ENCODE results near the gene MAPRE3. TPM values are rescaled to one million over a fixed set of nuclear protein-coding genes. Genes with fewer than 3 reads are reported as not detected.

Gene MAPRE3
- total and polyA plus RNA-seq, 2 donors (not counting 1 experiment from before 2014, with no cell fraction given), result 7.9 to 13.9 TPM

DNA sequence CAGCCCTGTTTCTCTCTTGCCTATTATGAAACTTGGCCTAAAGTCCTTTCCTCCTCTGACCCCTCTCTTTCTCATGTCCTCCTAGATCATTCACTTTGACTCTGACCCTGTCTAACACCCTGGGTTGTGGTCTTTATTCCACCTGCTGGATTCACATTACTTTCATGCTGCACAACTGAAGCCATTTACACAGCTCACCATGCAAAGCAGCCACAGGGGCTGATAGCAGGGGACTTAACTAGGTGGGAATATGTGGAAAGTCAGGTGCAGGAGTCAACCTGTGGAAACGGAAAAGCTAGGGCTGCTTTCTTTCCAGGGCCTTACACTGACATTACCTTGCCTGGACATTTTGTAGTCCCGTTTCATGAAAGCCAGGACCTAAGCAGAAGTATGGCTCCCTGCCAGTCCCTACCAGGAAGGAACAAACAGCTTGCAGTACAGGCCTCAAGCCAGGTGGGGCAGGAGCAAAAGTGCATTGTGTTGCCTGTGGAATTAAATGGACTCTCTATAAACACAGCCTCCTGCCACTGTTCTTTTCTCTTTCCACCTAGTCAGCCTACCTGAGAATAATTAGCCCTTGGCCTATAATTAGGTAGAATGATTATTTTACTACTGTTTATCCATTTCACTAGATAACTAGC lies 11.8 kb downstream of the MAPRE3 start:
- Histone ChIP-seq H3K4me1 (ENCODE audit: control insufficient read depth, extremely low read depth, insufficient read depth, low read length) (no peaks in the 10 kb centered on the region), H3K4me2 (ENCODE audit: extremely low read depth, insufficient read depth, low read length) (no peak overlapping the region), H3K9ac (ENCODE audit: insufficient read depth, low read length) (no peak overlapping the region), H3K79me2 (ENCODE audit: control insufficient read depth, insufficient read depth, low read length) (peaks cover 3% of the 10 kb centered on the region), H3K9me3 (ENCODE audit: control insufficient read depth, insufficient read depth, low read depth, low read length) (no peaks in the 10 kb centered on the region), H3K27me3 (ENCODE audit: control insufficient read depth, insufficient read depth, low read length) (no peaks in the 10 kb centered on the region), H3K27ac (ENCODE audit: insufficient read depth, low read length) (no peak overlapping the region), H3K36me3 (ENCODE audit: control insufficient read depth, insufficient read depth, low read length) (no peaks in the 10 kb centered on the region), H3K4me3 (replicated peaks in 1 of 4; ENCODE audit: control extremely low read depth in 1 of 4, insufficient read depth in 1 of 4, low read depth in 3 of 4, low read length in 4 of 4) (no peak overlapping the region), H4K20me1 (ENCODE audit: control insufficient read depth, extremely low read depth, insufficient read depth, low read length) (no peaks in the 10 kb centered on the region), H2AFZ (ENCODE audit: low read length) (no peak overlapping the region)
- peak; percentile 33 to 47 for DNase-seq (ENCODE audit: low read depth in 2 of 2)
- no peak for TF ChIP-seq EZH2 (IDR thresholded peaks at IDR 0.05; ENCODE audit: low read length, missing control alignments)
- TF ChIP-seq, protein P1, sequence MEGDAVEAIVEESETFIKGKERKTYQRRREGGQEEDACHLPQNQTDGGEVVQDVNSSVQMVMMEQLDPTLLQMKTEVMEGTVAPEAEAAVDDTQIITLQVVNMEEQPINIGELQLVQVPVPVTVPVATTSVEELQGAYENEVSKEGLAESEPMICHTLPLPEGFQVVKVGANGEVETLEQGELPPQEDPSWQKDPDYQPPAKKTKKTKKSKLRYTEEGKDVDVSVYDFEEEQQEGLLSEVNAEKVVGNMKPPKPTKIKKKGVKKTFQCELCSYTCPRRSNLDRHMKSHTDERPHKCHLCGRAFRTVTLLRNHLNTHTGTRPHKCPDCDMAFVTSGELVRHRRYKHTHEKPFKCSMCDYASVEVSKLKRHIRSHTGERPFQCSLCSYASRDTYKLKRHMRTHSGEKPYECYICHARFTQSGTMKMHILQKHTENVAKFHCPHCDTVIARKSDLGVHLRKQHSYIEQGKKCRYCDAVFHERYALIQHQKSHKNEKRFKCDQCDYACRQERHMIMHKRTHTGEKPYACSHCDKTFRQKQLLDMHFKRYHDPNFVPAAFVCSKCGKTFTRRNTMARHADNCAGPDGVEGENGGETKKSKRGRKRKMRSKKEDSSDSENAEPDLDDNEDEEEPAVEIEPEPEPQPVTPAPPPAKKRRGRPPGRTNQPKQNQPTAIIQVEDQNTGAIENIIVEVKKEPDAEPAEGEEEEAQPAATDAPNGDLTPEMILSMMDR (conservative IDR thresholded peaks at IDR 0.05 in 1 of 2, IDR thresholded peaks at IDR 0.05 in 1 of 2; ENCODE audit: low read depth in 1 of 2, low read length in 2 of 2), result peak in 1 of 2 donors; percentile 30

DNA sequence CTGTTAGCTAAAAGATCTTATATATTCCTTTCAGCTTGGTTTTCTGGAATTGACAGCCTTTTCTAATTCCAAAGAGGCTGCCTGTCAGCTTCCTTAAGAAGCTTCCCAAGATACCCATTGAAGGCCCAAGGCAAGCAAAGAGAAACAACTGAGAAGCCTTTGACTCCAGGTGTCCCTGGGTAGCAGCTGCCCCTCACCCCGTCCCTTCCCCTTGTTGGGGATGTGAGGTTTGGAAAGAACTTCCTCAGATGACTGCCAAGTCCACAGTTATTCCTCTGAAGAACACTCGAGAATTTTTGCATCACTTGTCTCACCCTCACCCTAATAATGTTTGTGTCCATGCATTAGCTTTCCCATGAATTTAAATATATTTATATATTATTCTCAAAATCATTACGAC lies 13.3 kb downstream of the MAPRE3 start:
- Histone ChIP-seq H3K4me1 (ENCODE audit: control insufficient read depth, extremely low read depth, insufficient read depth, low read length) (no peaks in the 10 kb centered on the region), H2AFZ (ENCODE audit: low read length) (no peak overlapping the region), H3K4me2 (ENCODE audit: extremely low read depth, insufficient read depth, low read length) (no peak overlapping the region), H3K27ac (ENCODE audit: insufficient read depth, low read length) (no peak overlapping the region), H4K20me1 (ENCODE audit: control insufficient read depth, extremely low read depth, insufficient read depth, low read length) (no peaks in the 10 kb centered on the region), H3K9me3 (ENCODE audit: control insufficient read depth, insufficient read depth, low read depth, low read length) (no peaks in the 10 kb centered on the region), H3K36me3 (ENCODE audit: control insufficient read depth, insufficient read depth, low read length) (no peaks in the 10 kb centered on the region), H3K79me2 (ENCODE audit: control insufficient read depth, insufficient read depth, low read length) (no peaks in the 10 kb centered on the region), H3K27me3 (ENCODE audit: control insufficient read depth, insufficient read depth, low read length) (no peaks in the 10 kb centered on the region), H3K4me3 (replicated peaks in 1 of 4; ENCODE audit: control extremely low read depth in 1 of 4, insufficient read depth in 1 of 4, low read depth in 3 of 4, low read length in 4 of 4) (no peak overlapping the region), H3K9ac (ENCODE audit: insufficient read depth, low read length) (no peak overlapping the region)
- no peak for DNase-seq (ENCODE audit: low read depth in 2 of 2)
- TF ChIP-seq EZH2 (IDR thresholded peaks at IDR 0.05; ENCODE audit: low read length, missing control alignments), result no peak
- TF ChIP-seq, protein P1 (conservative IDR thresholded peaks at IDR 0.05 in 1 of 2, IDR thresholded peaks at IDR 0.05 in 1 of 2; ENCODE audit: low read depth in 1 of 2, low read length in 2 of 2), result no peak

DNA sequence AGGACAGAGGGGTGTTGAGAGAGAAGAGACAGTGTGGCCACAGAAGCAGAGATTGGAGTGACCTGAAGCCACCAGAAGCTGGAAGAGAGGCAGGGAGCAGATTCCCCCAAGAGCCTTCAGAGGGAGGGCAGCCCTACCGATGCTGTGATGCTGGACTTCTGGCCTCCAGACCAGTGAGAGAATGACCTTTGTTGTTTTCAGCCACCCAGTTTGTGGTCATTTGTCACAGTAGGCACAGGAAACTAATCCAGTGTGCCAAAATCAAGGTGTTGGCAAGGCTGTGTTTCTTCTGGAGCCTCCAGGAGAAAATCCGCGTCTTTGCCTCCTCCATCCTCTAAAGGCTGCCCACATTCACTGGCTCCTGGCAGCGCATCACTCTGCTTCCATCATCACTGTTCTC lies 15.4 kb downstream of the MAPRE3 start:
- no peaks in the 10 kb centered on the region for H3K9me3 ChIP-seq (ENCODE audit: control insufficient read depth, insufficient read depth, low read depth, low read length)
- H3K9ac ChIP-seq (ENCODE audit: insufficient read depth, low read length), result no peak overlapping the region
- TF ChIP-seq, protein P1 (conservative IDR thresholded peaks at IDR 0.05 in 1 of 2, IDR thresholded peaks at IDR 0.05 in 1 of 2; ENCODE audit: low read depth in 1 of 2, low read length in 2 of 2), result no peak
- no peak for TF ChIP-seq EZH2 (IDR thresholded peaks at IDR 0.05; ENCODE audit: low read length, missing control alignments)
- H3K4me1 ChIP-seq (ENCODE audit: control insufficient read depth, extremely low read depth, insufficient read depth, low read length), result no peaks in the 10 kb centered on the region
- no peak overlapping the region for H3K4me3 ChIP-seq (replicated peaks in 1 of 4; ENCODE audit: control extremely low read depth in 1 of 4, insufficient read depth in 1 of 4, low read depth in 3 of 4, low read length in 4 of 4)
- no peaks in the 10 kb centered on the region for H3K27me3 ChIP-seq (ENCODE audit: control insufficient read depth, insufficient read depth, low read length)
- no peak overlapping the region for H3K4me2 ChIP-seq (ENCODE audit: extremely low read depth, insufficient read depth, low read length)
- H4K20me1 ChIP-seq (ENCODE audit: control insufficient read depth, extremely low read depth, insufficient read depth, low read length), result peaks cover 2% of the 10 kb centered on the region
- DNase-seq (ENCODE audit: low read depth in 2 of 2), result no peak
- no peak overlapping the region for H2AFZ ChIP-seq (ENCODE audit: low read length)
- no peaks in the 10 kb centered on the region for H3K36me3 ChIP-seq (ENCODE audit: control insufficient read depth, insufficient read depth, low read length)
- H3K79me2 ChIP-seq (ENCODE audit: control insufficient read depth, insufficient read depth, low read length), result no peaks in the 10 kb centered on the region
- H3K27ac ChIP-seq (ENCODE audit: insufficient read depth, low read length), result no peak overlapping the region

All from fibroblast of lung (primary cell).